NCI-H345 (cell line): ENCODE results near the gene XAB2.

ENCODE experiments used
- DNase-seq: peaks from one replicate; lab custom pipeline; 2025; lab: John Stamatoyannopoulos, UW

XAB2 gene

DNA sequence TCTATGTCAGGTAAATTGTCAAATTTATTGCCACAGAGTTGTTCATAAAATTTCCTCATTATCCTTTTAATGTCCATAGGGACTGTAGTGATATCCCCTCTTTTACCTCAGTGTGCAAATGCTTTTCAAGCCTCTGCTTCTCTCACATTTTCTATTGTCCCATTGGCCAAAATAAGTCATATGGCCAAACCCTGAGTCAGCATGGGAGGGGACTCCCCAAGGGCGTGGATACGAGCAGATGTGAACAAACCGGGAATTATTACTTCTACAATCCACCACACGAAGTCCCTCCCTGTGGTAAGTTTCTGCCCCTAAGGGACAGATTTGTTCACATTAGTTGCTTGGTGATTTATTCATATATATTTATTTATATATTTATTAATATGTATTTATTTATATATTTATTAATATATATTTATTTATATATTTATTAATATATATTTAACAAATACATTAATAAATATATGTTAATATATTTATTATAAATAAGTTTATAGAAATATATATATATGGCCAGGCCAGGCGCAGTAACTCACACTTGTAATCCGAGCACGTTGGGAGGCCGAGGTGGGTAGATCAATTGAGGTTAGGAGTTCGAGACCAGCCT, 53.8 kb downstream of the XAB2 start:
- DNase-seq: no peak

DNA sequence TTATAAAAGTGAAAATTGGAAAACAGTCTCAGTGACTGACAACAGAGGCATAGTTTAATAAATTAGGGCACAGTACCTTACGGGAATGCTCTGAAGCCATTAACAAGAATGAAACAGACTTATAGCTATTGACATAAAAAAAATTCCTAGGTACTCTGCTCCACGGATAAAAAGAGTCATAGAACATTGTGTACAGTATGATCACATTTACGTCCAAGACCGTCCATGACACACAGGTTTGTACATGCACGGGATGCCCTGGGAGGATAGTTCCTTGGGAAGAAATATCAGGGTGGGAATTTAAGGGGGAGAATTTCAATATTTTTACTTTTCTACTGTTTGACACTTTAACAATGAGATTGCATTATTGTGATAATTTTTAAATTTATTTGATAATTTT, 58.6 kb downstream of the XAB2 start:
- DNase-seq: no peak
